ENCODE data around the gene POU6F2.
A peak's percentile ranks its signal among the peaks of the same experiment; 100 is the strongest.

The POU6F2 gene

DNA sequence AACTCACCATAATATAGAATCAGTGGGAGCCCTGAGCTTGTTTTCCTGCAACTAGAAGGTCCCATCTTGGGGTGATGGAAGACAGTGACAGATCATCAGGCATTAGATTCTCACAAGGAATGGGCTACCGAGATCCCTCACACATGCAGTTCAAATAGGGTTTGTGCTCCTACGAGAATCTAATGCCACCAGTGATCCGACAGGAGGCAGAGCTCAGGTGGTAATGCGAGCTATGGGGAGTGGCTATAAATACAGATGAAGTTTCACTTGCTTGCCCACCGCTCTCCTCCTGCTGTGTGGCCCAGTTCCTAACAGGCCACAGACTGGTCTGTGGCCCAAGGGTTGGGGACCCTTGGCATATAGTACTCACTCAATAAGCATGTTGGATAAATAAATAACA, 93.4 kb downstream of the POU6F2 start:
- H3K27me3 ChIP-seq (ENCODE audit: low read depth, low read length), result no peaks in the 10 kb centered on the region
- no peak overlapping the region for H3K27ac ChIP-seq (ENCODE audit: low read length)
- H3K36me3 ChIP-seq (ENCODE audit: control insufficient read depth in 1 of 2, insufficient read depth in 2 of 2, low read length in 2 of 2), result no peaks in the 10 kb centered on the region
- H3K4me1 ChIP-seq (ENCODE audit: control insufficient read depth in 1 of 2, insufficient read depth in 2 of 2, low read length in 2 of 2), result no peaks in the 10 kb centered on the region
- H3K9me3 ChIP-seq (ENCODE audit: control insufficient read depth in 1 of 2, low read length in 2 of 2), result no peaks in the 10 kb centered on the region
- no peak overlapping the region for H3K4me3 ChIP-seq (ENCODE audit: low read depth in 1 of 2, low read length in 2 of 2)

DNA sequence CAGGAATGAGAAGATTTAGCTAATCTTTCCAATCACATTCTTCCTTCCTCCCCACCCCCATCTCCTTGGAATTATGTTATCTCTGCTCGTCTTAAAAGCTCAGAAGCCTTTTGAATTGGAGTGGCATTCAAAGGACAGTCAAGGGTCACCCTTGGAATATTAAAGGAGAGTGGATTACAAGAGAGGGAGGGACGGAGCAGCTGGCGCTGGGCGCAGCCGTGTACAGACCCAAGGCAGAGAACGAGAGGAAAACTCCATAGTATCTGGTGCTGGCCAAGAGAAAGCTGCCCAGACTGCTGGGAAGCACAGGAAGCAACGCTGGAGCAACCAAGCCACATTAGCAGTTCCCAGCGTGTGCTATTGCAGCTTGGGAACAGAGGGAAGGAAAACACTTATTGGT, 95.7 kb downstream of the POU6F2 start:
- Histone ChIP-seq H3K9me3 (ENCODE audit: control insufficient read depth in 1 of 2, low read length in 2 of 2) (no peaks in the 10 kb centered on the region), H3K4me1 (ENCODE audit: control insufficient read depth in 1 of 2, insufficient read depth in 2 of 2, low read length in 2 of 2) (no peaks in the 10 kb centered on the region), H3K4me3 (ENCODE audit: low read depth in 1 of 2, low read length in 2 of 2) (no peak overlapping the region), H3K27ac (ENCODE audit: low read length) (no peak overlapping the region), H3K36me3 (ENCODE audit: control insufficient read depth in 1 of 2, insufficient read depth in 2 of 2, low read length in 2 of 2) (no peaks in the 10 kb centered on the region), H3K27me3 (ENCODE audit: low read depth, low read length) (no peaks in the 10 kb centered on the region)

DNA sequence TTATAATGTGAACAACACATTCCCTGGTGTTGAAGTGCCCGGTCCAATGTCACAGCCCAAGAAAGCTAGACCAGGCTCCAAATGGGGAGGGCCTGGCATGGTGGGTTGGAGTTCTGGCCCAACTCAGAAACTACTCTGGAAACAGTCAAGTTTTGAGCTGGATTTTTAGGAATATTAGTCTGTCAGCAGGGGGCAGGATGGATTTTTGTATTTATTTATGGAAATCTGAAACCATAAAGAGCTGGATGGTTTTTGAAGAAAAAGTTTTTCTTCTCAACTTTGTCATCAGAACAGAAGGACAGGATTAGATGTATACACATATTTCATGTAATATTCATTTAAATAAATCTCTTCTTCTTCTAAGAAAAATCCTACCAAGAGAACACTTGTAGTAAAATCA, 97.5 kb downstream of the POU6F2 start:
- no peaks in the 10 kb centered on the region for H3K9me3 ChIP-seq (ENCODE audit: control insufficient read depth in 1 of 2, low read length in 2 of 2)
- no peaks in the 10 kb centered on the region for H3K4me1 ChIP-seq (ENCODE audit: control insufficient read depth in 1 of 2, insufficient read depth in 2 of 2, low read length in 2 of 2)
- H3K27me3 ChIP-seq (ENCODE audit: low read depth, low read length), result no peaks in the 10 kb centered on the region
- no peak overlapping the region for H3K27ac ChIP-seq (ENCODE audit: low read length)
- H3K36me3 ChIP-seq (ENCODE audit: control insufficient read depth in 1 of 2, insufficient read depth in 2 of 2, low read length in 2 of 2), result no peaks in the 10 kb centered on the region
- H3K4me3 ChIP-seq (ENCODE audit: low read depth in 1 of 2, low read length in 2 of 2), result no peak overlapping the region

DNA sequence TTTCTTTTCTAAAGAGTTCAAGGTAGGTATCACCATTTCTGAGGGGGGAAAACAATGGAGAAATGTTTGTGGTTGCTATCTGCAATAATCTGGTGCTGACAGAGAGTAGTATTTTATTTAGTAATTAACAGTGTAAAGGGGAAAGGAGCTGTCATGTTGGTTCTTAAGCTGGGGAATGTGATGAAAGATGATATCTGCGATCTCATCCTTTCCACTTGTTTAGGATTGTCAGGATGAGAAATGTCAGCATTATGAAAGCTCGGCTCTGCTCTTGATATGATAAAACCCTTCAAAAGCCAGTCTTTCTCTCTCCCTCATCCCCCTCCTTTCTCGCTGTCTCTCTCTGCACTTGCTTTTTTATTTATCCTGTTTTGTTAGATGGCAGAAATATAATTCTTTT, 106.1 kb downstream of the POU6F2 start:
- no peak overlapping the region for H3K4me3 ChIP-seq (ENCODE audit: low read depth in 1 of 2, low read length in 2 of 2)

DNA sequence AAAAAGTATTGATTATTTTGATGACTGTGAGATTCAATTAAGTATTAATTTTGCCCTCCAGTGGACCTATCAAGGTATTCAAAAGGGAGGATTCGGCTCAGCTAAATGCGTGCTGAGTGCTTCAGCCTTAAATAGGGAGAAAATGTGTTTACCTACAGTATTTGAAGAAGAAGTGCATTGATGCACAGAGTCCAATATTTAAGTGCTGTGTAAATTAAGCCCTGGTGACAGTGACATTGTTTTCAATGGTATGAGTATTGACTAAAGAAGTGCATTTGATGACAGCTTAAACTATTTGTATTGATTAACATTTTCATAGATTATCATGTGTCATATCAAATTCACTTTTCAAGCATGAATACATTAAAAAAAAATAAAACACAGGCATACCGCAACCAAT, 106.6 kb downstream of the POU6F2 start:
- H3K9me3 ChIP-seq (ENCODE audit: control insufficient read depth in 1 of 2, low read length in 2 of 2), result no peaks in the 10 kb centered on the region
- no peaks in the 10 kb centered on the region for H3K36me3 ChIP-seq (ENCODE audit: control insufficient read depth in 1 of 2, insufficient read depth in 2 of 2, low read length in 2 of 2)
- no peaks in the 10 kb centered on the region for H3K4me1 ChIP-seq (ENCODE audit: control insufficient read depth in 1 of 2, insufficient read depth in 2 of 2, low read length in 2 of 2)
- no peak overlapping the region for H3K4me3 ChIP-seq (ENCODE audit: low read depth in 1 of 2, low read length in 2 of 2)
- no peak overlapping the region for H3K27ac ChIP-seq (ENCODE audit: low read length)
- H3K27me3 ChIP-seq (ENCODE audit: low read depth, low read length), result peaks cover 4% of the 10 kb centered on the region

More for the DNA sequence above, 106.1 kb downstream of the POU6F2 start:
- H3K4me1 ChIP-seq (ENCODE audit: control insufficient read depth in 1 of 2, insufficient read depth in 2 of 2, low read length in 2 of 2), result no peaks in the 10 kb centered on the region
- no peak overlapping the region for H3K27ac ChIP-seq (ENCODE audit: low read length)
- no peaks in the 10 kb centered on the region for H3K9me3 ChIP-seq (ENCODE audit: control insufficient read depth in 1 of 2, low read length in 2 of 2)
- peaks cover 4% of the 10 kb centered on the region for H3K27me3 ChIP-seq (ENCODE audit: low read depth, low read length)
- H3K36me3 ChIP-seq (ENCODE audit: control insufficient read depth in 1 of 2, insufficient read depth in 2 of 2, low read length in 2 of 2), result no peaks in the 10 kb centered on the region

DNA sequence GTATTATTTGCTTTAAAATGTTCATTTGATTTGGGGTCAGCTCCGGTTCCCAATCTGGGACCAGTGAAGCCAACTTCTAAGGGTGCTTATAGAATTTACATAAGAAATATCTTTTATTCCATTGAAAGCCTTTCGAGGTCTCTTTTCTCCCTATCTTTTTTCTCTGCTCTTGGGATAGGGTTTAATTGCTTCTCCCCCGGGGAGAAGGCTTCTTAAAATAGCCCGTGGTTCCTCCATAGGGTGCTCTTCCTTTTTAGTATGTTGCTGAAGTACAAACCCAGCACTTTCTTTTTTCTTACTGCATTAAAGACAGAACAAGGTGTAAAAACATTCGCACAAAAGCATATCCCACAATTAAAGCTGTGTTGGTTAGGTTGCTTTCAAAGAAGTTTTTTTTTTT, 107.5 kb downstream of the POU6F2 start:
- Histone ChIP-seq H3K27me3 (ENCODE audit: low read depth, low read length) (peaks cover 4% of the 10 kb centered on the region), H3K4me3 (ENCODE audit: low read depth in 1 of 2, low read length in 2 of 2) (peak overlapping the region; percentile 18 to 37), H3K27ac (ENCODE audit: low read length) (no peak overlapping the region), H3K9me3 (ENCODE audit: control insufficient read depth in 1 of 2, low read length in 2 of 2) (no peaks in the 10 kb centered on the region), H3K36me3 (ENCODE audit: control insufficient read depth in 1 of 2, insufficient read depth in 2 of 2, low read length in 2 of 2) (no peaks in the 10 kb centered on the region), H3K4me1 (ENCODE audit: control insufficient read depth in 1 of 2, insufficient read depth in 2 of 2, low read length in 2 of 2) (no peaks in the 10 kb centered on the region)

DNA sequence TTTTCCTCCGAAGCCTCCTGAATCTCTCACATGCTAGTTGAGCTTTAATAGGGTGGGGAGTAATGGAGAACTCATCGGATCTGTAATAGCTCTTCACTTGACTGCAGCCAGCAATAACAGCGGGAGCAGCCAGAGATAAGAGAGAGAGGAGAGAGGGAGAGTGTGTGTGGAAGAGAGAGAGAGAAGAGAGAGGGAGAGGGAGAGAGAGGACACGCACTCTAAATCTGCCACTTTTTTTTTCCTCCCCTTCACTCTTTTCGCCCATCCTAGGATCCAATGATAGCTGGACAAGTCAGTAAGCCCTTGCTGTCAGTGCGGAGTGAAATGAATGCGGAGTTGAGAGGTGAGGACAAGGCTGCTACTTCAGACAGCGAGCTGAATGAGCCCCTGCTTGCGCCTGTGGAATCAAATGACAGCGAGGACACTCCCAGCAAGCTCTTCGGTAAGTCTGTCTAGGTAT, 107.9 kb downstream of the POU6F2 start:
- Histone ChIP-seq H3K36me3 (ENCODE audit: control insufficient read depth in 1 of 2, insufficient read depth in 2 of 2, low read length in 2 of 2) (no peaks in the 10 kb centered on the region), H3K4me1 (ENCODE audit: control insufficient read depth in 1 of 2, insufficient read depth in 2 of 2, low read length in 2 of 2) (no peaks in the 10 kb centered on the region), H3K9me3 (ENCODE audit: control insufficient read depth in 1 of 2, low read length in 2 of 2) (no peaks in the 10 kb centered on the region), H3K4me3 (ENCODE audit: low read depth in 1 of 2, low read length in 2 of 2) (peak overlapping the region; percentile 18 to 37), H3K27ac (ENCODE audit: low read length) (no peak overlapping the region), H3K27me3 (ENCODE audit: low read depth, low read length) (peaks cover 4% of the 10 kb centered on the region)

DNA sequence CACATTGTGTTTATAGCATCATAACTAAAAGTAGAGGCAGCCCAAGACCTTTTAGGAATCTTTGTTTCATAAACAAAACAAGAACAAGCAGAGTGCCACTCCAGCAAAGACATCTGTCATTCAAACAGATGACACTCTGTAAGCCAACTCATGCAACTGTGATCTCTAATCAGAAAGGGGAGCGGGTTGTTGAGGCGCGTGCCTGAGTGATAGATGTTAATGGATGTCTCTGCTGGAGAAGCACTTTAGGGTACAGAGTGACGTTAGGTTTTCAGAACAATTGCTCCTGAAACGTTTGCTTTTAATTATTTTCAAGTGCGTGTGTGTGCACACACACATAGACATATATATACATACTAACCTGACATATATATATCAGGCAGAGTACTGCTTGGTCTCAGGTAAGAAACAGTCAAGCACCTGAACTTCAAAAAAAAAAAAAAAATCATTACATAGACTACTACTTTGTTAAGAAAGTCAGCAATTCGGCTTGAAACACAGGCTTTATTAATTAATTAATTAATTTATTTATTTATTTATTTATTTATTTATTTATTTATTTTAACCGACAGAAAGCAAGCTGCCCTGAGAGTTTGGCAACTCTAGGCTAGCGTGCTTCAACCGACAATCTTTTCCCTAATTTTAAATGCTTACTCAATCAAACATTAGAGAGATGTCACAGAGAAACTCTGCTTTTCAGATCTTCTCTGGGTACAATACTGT, 109.1 kb downstream of the POU6F2 start:
- H3K4me3 ChIP-seq (ENCODE audit: low read depth in 1 of 2, low read length in 2 of 2), result no peak overlapping the region
- no peaks in the 10 kb centered on the region for H3K36me3 ChIP-seq (ENCODE audit: control insufficient read depth in 1 of 2, insufficient read depth in 2 of 2, low read length in 2 of 2)
- H3K27me3 ChIP-seq (ENCODE audit: low read depth, low read length), result peaks cover 4% of the 10 kb centered on the region
- H3K4me1 ChIP-seq (ENCODE audit: control insufficient read depth in 1 of 2, insufficient read depth in 2 of 2, low read length in 2 of 2), result no peaks in the 10 kb centered on the region
- H3K27ac ChIP-seq (ENCODE audit: low read length), result no peak overlapping the region
- H3K9me3 ChIP-seq (ENCODE audit: control insufficient read depth in 1 of 2, low read length in 2 of 2), result no peaks in the 10 kb centered on the region

DNA sequence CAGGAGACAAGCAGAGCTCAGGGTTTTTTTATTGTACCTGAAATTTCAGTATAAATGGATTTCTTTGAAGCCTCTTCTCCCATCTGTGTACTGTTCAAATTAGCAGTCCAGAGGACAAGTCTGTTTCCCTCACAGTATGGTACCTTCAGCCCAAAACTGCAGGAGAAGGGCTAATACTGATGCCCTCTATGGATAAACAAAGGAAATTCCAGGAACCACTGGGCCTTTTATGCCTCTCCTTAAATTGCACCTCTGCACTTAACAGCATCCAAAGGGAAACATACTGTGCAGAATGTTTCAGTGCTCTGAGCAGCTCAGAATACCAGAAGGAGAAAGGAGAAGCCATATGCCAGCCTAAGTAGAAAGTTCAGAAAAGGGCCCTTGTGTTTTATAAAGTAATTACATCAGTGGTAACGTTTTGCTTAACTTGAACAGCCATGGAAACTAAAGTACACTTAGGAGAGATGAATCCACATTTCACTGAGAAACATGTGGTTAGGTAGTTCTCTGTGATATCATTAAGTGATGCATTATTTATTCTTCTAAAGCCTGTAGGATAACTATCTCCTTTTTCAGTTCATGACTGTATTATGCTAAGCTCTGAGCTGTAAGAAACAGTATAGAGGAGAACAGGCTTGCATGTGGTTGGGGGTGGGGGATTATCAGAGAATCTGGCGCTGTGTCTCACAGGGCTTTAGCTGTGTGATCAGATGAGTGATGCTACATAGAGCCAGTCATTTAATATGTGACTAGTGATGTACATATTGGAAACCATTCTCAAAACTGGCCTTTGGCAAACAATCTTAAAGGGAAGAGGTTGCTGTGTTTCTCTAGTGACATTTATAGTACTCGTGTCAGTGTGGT, 111.3 kb downstream of the POU6F2 start:
- H3K27me3 ChIP-seq (ENCODE audit: low read depth, low read length), result peaks cover 4% of the 10 kb centered on the region
- no peaks in the 10 kb centered on the region for H3K4me1 ChIP-seq (ENCODE audit: control insufficient read depth in 1 of 2, insufficient read depth in 2 of 2, low read length in 2 of 2)
- no peak overlapping the region for H3K27ac ChIP-seq (ENCODE audit: low read length)
- H3K36me3 ChIP-seq (ENCODE audit: control insufficient read depth in 1 of 2, insufficient read depth in 2 of 2, low read length in 2 of 2), result no peaks in the 10 kb centered on the region
- no peak overlapping the region for H3K4me3 ChIP-seq (ENCODE audit: low read depth in 1 of 2, low read length in 2 of 2)
- H3K9me3 ChIP-seq (ENCODE audit: control insufficient read depth in 1 of 2, low read length in 2 of 2), result no peaks in the 10 kb centered on the region

DNA sequence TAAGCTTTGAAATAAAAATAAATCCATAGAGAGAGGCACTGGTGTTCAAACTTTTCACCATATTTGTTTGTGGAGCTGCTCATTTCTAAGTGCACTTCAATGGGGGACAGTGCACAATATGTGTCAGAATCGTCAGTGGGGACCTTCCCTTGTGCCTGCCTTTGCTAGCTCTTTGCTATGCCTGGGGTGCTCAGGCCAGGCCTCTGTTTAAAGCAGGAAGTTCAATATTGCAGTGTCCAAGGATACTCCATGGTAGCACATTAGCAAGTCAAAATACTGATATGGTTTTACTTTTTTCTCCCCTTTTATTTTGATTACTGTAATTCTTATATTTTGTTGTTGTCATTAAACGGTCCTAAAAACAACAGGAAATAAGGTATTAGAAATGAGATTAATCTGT, 113.4 kb downstream of the POU6F2 start:
- no peaks in the 10 kb centered on the region for H3K4me1 ChIP-seq (ENCODE audit: control insufficient read depth in 1 of 2, insufficient read depth in 2 of 2, low read length in 2 of 2)
- H3K36me3 ChIP-seq (ENCODE audit: control insufficient read depth in 1 of 2, insufficient read depth in 2 of 2, low read length in 2 of 2), result no peaks in the 10 kb centered on the region
- no peak overlapping the region for H3K27ac ChIP-seq (ENCODE audit: low read length)
- H3K4me3 ChIP-seq (ENCODE audit: low read depth in 1 of 2, low read length in 2 of 2), result no peak overlapping the region
- no peaks in the 10 kb centered on the region for H3K9me3 ChIP-seq (ENCODE audit: control insufficient read depth in 1 of 2, low read length in 2 of 2)
- peaks cover 4% of the 10 kb centered on the region for H3K27me3 ChIP-seq (ENCODE audit: low read depth, low read length)

DNA sequence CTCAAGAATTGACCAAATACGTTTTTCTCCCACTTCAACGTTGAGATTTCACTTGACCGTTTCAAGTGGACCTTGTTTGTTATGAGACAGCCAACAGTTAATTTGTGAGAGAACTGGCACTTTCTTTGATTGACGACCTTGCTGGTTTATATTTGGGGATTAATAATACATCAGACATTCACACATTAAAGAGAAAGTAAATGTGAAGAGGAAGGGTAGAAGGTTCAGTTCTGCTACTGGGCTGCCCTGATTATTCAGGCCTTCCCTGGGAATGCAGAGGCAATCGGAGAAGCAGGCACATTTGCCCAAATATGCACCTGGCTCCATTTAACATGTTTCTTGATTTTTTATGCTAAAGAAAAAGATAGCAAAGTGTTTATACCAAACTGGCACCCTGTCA, 114.1 kb downstream of the POU6F2 start:
- H3K27ac ChIP-seq (ENCODE audit: low read length), result no peak overlapping the region
- no peaks in the 10 kb centered on the region for H3K4me1 ChIP-seq (ENCODE audit: control insufficient read depth in 1 of 2, insufficient read depth in 2 of 2, low read length in 2 of 2)

More for the DNA sequence above, 114.1 kb downstream of the POU6F2 start:
- H3K9me3 ChIP-seq (ENCODE audit: control insufficient read depth in 1 of 2, low read length in 2 of 2), result no peaks in the 10 kb centered on the region
- H3K27me3 ChIP-seq (ENCODE audit: low read depth, low read length), result no peaks in the 10 kb centered on the region
- no peak overlapping the region for H3K4me3 ChIP-seq (ENCODE audit: low read depth in 1 of 2, low read length in 2 of 2)
- H3K36me3 ChIP-seq (ENCODE audit: control insufficient read depth in 1 of 2, insufficient read depth in 2 of 2, low read length in 2 of 2), result no peaks in the 10 kb centered on the region

Data from muscle layer of duodenum (tissue), 2 donors.